D341Med (cell line): ENCODE measurements around the gene LRP1.

Source experiments
- DNase-seq: peaks from one replicate; pipeline ENCODE4 v3.0.0; 2012; ENCODE audit warnings: low spot score

The LRP1 gene

GRCh38 chr12:57223191-57224165 is 95.2 kb downstream of the LRP1 start:
- no peak for DNase-seq

- DNase-seq, result no peak
Measured at GRCh38 chr12:57224278-57224972, 96.1 kb downstream of the LRP1 start.

GRCh38 chr12:57224973-57225679 is 96.8 kb downstream of the LRP1 start:
- DNase-seq, result no peak

GRCh38 chr12:57225680-57226210 is 97.5 kb downstream of the LRP1 start:
- DNase-seq, result no peak

GRCh38 chr12:57226588-57227314 is 98.5 kb downstream of the LRP1 start:
- no peak for DNase-seq

GRCh38 chr12:57227315-57228115 is 99.2 kb downstream of the LRP1 start:
- no peak for DNase-seq

- no peak for DNase-seq
Measured at GRCh38 chr12:57229046-57229633, 100.9 kb downstream of the LRP1 start.

GRCh38 chr12:57229634-57230380 is 101.5 kb downstream of the LRP1 start, which contains the start of gene SHMT2:
Gene SHMT2, plus strand, starts transcription at chr12:57229711. Its CDS starts 68 bp downstream, at chr12:57229779.
- peak; percentile 97 for DNase-seq

GRCh38 chr12:57230381-57231155 is 102.3 kb downstream of the LRP1 start:
- DNase-seq, result no peak

GRCh38 chr12:57231276-57232021 is 103.2 kb downstream of the LRP1 start:
- DNase-seq, result no peak

GRCh38 chr12:57232156-57232756 is 104.0 kb downstream of the LRP1 start:
- DNase-seq, result no peak

GRCh38 chr12:57233357-57234232 is 105.3 kb downstream of the LRP1 start:
- DNase-seq, result no peak

GRCh38 chr12:57234233-57234570 is 105.9 kb downstream of the LRP1 start:
- DNase-seq, result no peak

- no peak for DNase-seq
Measured at GRCh38 chr12:57234571-57235016, 106.3 kb downstream of the LRP1 start.

- DNase-seq, result peak; percentile 60
Measured at GRCh38 chr12:57235017-57235727, 106.9 kb downstream of the LRP1 start.

GRCh38 chr12:57235728-57236131 is 107.4 kb downstream of the LRP1 start:
- DNase-seq, result no peak
